GM19035 (cell line): Measurements from ENCODE around the gene GBP7.
"Not testable (repeated sequence)": the region's sequence is repeated elsewhere in the genome, so short reads cannot be mapped to it uniquely, and the experiment has no call there.

ENCODE experiments used
- ATAC-seq: cut with Tn5 transposase; IDR thresholded peaks from one replicate; pipeline ENCODE4 v1.9.1; 2021; ENCODE audit not compliant: unreplicated experiment

GBP7 gene

GRCh38 chr1:89171067-89171438, 4.8 kb downstream of the GBP7 start:
- ATAC-seq, result peak; percentile 56

- ATAC-seq, result no peak
Observed at GRCh38 chr1:89170170-89171066, 5.4 kb downstream of the GBP7 start.

- ATAC-seq, result no peak
Observed at GRCh38 chr1:89169166-89169565, 6.6 kb downstream of the GBP7 start.

- no peak for ATAC-seq
Observed at GRCh38 chr1:89167590-89168230, 8.1 kb downstream of the GBP7 start.

GRCh38 chr1:89166705-89167104, 9.1 kb downstream of the GBP7 start:
- ATAC-seq, result no peak

GRCh38 chr1:89165811-89166210, 10.0 kb downstream of the GBP7 start:
- no peak for ATAC-seq

GRCh38 chr1:89151047-89151446, 24.8 kb downstream of the GBP7 start:
- ATAC-seq, result no peak

- ATAC-seq, result no peak
Observed at GRCh38 chr1:89149976-89150375, 25.8 kb downstream of the GBP7 start.

GRCh38 chr1:89149229-89149628, 26.6 kb downstream of the GBP7 start:
- no peak for ATAC-seq

- ATAC-seq, result no peak
Observed at GRCh38 chr1:89147678-89148658, 27.8 kb downstream of the GBP7 start.

- ATAC-seq, result no peak
Observed at GRCh38 chr1:89146721-89147120, 29.1 kb downstream of the GBP7 start.

GRCh38 chr1:89143484-89143883, 32.3 kb downstream of the GBP7 start:
- no peak for ATAC-seq

GRCh38 chr1:89142160-89142559, 33.6 kb downstream of the GBP7 start:
- ATAC-seq, result no peak

- ATAC-seq, result no peak
Observed at GRCh38 chr1:89133747-89134146, 42.1 kb downstream of the GBP7 start.

- ATAC-seq, result no peak
Observed at GRCh38 chr1:89130716-89131115, 45.1 kb downstream of the GBP7 start.

- ATAC-seq, result no peak
Observed at GRCh38 chr1:89129911-89130310, 45.9 kb downstream of the GBP7 start.

- not testable (repeated sequence) for ATAC-seq
Observed at GRCh38 chr1:89128003-89128458, 47.8 kb downstream of the GBP7 start.

- not testable (repeated sequence) for ATAC-seq
Observed at GRCh38 chr1:89126602-89127565, 48.9 kb downstream of the GBP7 start.

GRCh38 chr1:89125913-89126580, 49.8 kb downstream of the GBP7 start, which contains the start of gene GBP2:
TSS of gene GBP2 (minus strand) at chr1:89126114. CDS start at chr1:89121966, 4,148 bp downstream.
- ATAC-seq, result peak; percentile 78
